DOHH2 (cell line): ENCODE data around the gene SLC1A4.

ENCODE experiments used
- H3F3A ChIP-seq: fragments of 200-600 bp; sonication (generic), shearing (Covaris generic); 2 replicates; pipeline ENCODE4 v1.6.0; 2016; ENCODE audit warnings: antibody characterized with exemption, mild to moderate bottlenecking; ENCODE audit not compliant: control insufficient read depth, insufficient read depth
- H3K27ac ChIP-seq: fragments of 200-600 bp; sonication (generic); 2 replicates; pipeline ENCODE4 v1.5.1; 2014; ENCODE audit warnings: low read depth, mild to moderate bottlenecking, low read length, moderate library complexity
- H3K27me3 ChIP-seq: fragments of 200-600 bp; sonication (generic); 2 replicates; pipeline ENCODE4 v1.6.1; 2014; ENCODE audit warnings: mild to moderate bottlenecking, low read length, mixed read lengths; ENCODE audit not compliant: control insufficient read depth
- H3K36me3 ChIP-seq: fragments of 200-600 bp; sonication (generic); 2 replicates; pipeline ENCODE4 v1.6.1; 2014; ENCODE audit warnings: mild to moderate bottlenecking, low read length, moderate library complexity, mixed read lengths; ENCODE audit not compliant: control insufficient read depth
- H3K4me1 ChIP-seq: fragments of 200-600 bp; sonication (generic); 2 replicates; pipeline ENCODE4 v1.6.1; 2014; ENCODE audit warnings: mild to moderate bottlenecking, low read length, mixed read lengths; ENCODE audit not compliant: control insufficient read depth
- H3K4me2 ChIP-seq: fragments of 200-600 bp; sonication (generic); 2 replicates; pipeline ENCODE4 v1.6.0; 2014; ENCODE audit warnings: mild to moderate bottlenecking, low read length, moderate library complexity
- H3K4me3 ChIP-seq: fragments of 200-600 bp; sonication (generic); 2 replicates; pipeline ENCODE4 v1.5.1; 2014; ENCODE audit warnings: mild to moderate bottlenecking, low read length, mixed read lengths
- H3K79me2 ChIP-seq: fragments of 200-600 bp; sonication (generic); 2 replicates; pipeline ENCODE4 v1.6.1; 2014; ENCODE audit warnings: mild to moderate bottlenecking, low read length, mixed read lengths; ENCODE audit not compliant: control insufficient read depth
- H3K9me2 ChIP-seq: fragments of 200-600 bp; sonication (generic); replicated peaks from 2 replicates; pipeline ENCODE4 v1.6.1; 2014; ENCODE audit warnings: mild to moderate bottlenecking, low read length, mixed read lengths; ENCODE audit not compliant: control insufficient read depth
- H3K9me3 ChIP-seq: fragments of 200-600 bp; sonication (generic); 2 replicates; pipeline ENCODE4 v1.6.1; 2014; ENCODE audit warnings: antibody characterized with exemption, low read length, mixed read lengths; ENCODE audit not compliant: control insufficient read depth, insufficient read depth
- H4K20me1 ChIP-seq: fragments of 200-600 bp; sonication (generic); 2 replicates; pipeline ENCODE4 v1.6.0; 2014; ENCODE audit warnings: low read depth, mild to moderate bottlenecking, antibody characterized with exemption, low read length, moderate library complexity; ENCODE audit not compliant: control insufficient read depth, insufficient read depth
- EZH2phosphoT487 ChIP-seq: fragments of 200-600 bp; sonication (generic); IDR thresholded peaks from 2 replicates; pipeline ENCODE4 v1.6.1; 2017; ENCODE audit warnings: borderline replicate concordance, mild to moderate bottlenecking, antibody characterized with exemption, low read length, moderate library complexity, mixed read lengths
- TF ChIP-seq, protein P1 (sequence below): fragments of 200-600 bp; sonication (generic); IDR thresholded peaks from one replicate; pipeline ENCODE4 v1.5.1; 2014; ENCODE audit warnings: antibody characterized with exemption, mild to moderate bottlenecking, low read depth, low read length; ENCODE audit not compliant: poor library complexity, severe bottlenecking

The SLC1A4 gene

GRCh38 chr2:64945973-64946768, 43.0 kb upstream of the SLC1A4 start:
- peak overlapping the region; percentile 59 for H3K4me3 ChIP-seq
- H3K36me3 ChIP-seq: peaks cover 6% of the 10 kb centered on the region; the same call in 1 of the 2 replicates
- H3K4me2 ChIP-seq: peak overlapping the region; percentile 70

DNA sequence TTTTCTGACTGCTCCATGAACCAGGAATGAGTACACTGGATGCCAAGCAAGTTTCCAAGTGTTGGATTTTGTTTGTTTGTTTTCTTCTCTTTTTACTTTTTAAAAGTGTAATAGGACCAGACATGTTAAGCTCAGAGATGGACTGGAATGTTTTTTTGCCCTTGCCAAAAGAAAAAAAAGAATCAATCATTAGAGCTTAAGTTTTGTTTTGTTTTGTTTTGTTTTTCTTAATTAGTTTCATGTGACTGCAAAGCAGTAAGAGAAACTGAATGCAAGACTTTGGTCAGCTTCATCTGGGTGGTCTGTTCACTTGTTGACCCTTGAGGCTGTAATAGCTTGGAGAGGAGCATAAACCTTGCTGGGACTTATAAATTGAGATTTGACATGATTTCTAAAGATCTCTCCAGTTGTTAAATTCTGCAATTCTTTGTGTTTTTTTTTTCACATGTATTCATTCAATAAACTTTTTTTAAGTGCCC, 42.4 kb upstream of the SLC1A4 start:
- no peaks in the 10 kb centered on the region for H3K79me2 ChIP-seq
- H3K27me3 ChIP-seq: no peaks in the 10 kb centered on the region
- H3F3A ChIP-seq: no peaks in the 10 kb centered on the region; the same call in 1 of the 2 replicates
- H3K27ac ChIP-seq: peak overlapping the region; percentile 88
- H3K9me2 ChIP-seq: no peaks in the 10 kb centered on the region
- H3K9me3 ChIP-seq: no peaks in the 10 kb centered on the region
- peaks cover 58% of the 10 kb centered on the region for H3K4me1 ChIP-seq
- no peaks in the 10 kb centered on the region for H4K20me1 ChIP-seq
- H3K4me2 ChIP-seq: peak overlapping the region; percentile 70
- peaks cover 6% of the 10 kb centered on the region; the same call in 1 of the 2 replicates for H3K36me3 ChIP-seq
- no peak for TF ChIP-seq EZH2phosphoT487
- TF ChIP-seq, protein P1, sequence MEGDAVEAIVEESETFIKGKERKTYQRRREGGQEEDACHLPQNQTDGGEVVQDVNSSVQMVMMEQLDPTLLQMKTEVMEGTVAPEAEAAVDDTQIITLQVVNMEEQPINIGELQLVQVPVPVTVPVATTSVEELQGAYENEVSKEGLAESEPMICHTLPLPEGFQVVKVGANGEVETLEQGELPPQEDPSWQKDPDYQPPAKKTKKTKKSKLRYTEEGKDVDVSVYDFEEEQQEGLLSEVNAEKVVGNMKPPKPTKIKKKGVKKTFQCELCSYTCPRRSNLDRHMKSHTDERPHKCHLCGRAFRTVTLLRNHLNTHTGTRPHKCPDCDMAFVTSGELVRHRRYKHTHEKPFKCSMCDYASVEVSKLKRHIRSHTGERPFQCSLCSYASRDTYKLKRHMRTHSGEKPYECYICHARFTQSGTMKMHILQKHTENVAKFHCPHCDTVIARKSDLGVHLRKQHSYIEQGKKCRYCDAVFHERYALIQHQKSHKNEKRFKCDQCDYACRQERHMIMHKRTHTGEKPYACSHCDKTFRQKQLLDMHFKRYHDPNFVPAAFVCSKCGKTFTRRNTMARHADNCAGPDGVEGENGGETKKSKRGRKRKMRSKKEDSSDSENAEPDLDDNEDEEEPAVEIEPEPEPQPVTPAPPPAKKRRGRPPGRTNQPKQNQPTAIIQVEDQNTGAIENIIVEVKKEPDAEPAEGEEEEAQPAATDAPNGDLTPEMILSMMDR: no peak
- peak overlapping the region; percentile 59 for H3K4me3 ChIP-seq

More at GRCh38 chr2:64945973-64946768, 43.0 kb upstream of the SLC1A4 start:
- Histone ChIP-seq H3K4me1 (peaks cover 54% of the 10 kb centered on the region), H4K20me1 (no peaks in the 10 kb centered on the region), H3F3A (no peaks in the 10 kb centered on the region; the same call in 1 of the 2 replicates), H3K27me3 (no peaks in the 10 kb centered on the region), H3K9me2 (no peaks in the 10 kb centered on the region), H3K9me3 (no peaks in the 10 kb centered on the region), H3K27ac (peak overlapping the region; percentile 88), H3K79me2 (no peaks in the 10 kb centered on the region)
- no peak for TF ChIP-seq EZH2phosphoT487
- TF ChIP-seq, protein P1: no peak

DNA sequence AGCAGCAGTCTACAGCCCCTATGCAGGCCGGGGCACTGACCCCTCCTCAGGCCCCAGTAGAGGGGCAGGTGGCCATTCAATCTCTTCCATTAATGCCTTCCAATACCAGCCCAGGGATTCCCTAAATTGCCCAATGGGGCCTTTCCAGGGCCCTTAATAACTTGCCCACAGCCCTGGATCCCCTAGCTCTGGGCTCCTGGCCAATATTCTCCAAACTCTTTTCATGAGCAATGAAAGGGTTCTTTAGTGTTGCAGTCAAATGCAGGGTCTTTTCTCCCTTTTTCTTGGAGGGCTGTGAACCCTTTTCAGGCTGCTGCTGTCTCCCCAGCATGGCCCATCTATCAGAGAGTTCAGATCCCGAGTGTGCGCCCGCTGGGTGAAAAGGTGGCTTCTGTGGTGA, 41.3 kb upstream of the SLC1A4 start:
- no peak overlapping the region for H3K27ac ChIP-seq
- peaks cover 62% of the 10 kb centered on the region for H3K4me1 ChIP-seq

More for the DNA sequence above, 41.3 kb upstream of the SLC1A4 start:
- Histone ChIP-seq H4K20me1 (no peaks in the 10 kb centered on the region), H3K79me2 (no peaks in the 10 kb centered on the region), H3K27me3 (no peaks in the 10 kb centered on the region), H3K36me3 (peaks cover 6% of the 10 kb centered on the region; the same call in 1 of the 2 replicates), H3K9me3 (no peaks in the 10 kb centered on the region), H3K9me2 (no peaks in the 10 kb centered on the region), H3K4me3 (no peak overlapping the region), H3F3A (no peaks in the 10 kb centered on the region; the same call in 1 of the 2 replicates), H3K4me2 (no peak overlapping the region)
- TF ChIP-seq EZH2phosphoT487: no peak
- TF ChIP-seq, protein P1: no peak
